Neural progenitor cell (in vitro differentiated cells): ENCODE results near the gene DMRTC2.

Source experiments
- EZH2 ChIP-seq: fragments of 200-600 bp; sonication (generic); IDR thresholded peaks from 2 replicates; pipeline ENCODE4 v1.6.1; 2017; ENCODE audit warnings: antibody characterized with exemption, mild to moderate bottlenecking, moderate library complexity
- EZH2phosphoT487 ChIP-seq: fragments of 200-600 bp; sonication (generic); IDR thresholded peaks from 2 replicates; pipeline ENCODE4 v1.6.1; 2017; ENCODE audit warnings: antibody characterized with exemption
- TF ChIP-seq, protein P1 (sequence below): fragments of 200-600 bp; sonication (generic); IDR thresholded peaks from 2 replicates; pipeline ENCODE4 v1.5.1; 2017; ENCODE audit warnings: antibody characterized with exemption, mild to moderate bottlenecking

DNA sequence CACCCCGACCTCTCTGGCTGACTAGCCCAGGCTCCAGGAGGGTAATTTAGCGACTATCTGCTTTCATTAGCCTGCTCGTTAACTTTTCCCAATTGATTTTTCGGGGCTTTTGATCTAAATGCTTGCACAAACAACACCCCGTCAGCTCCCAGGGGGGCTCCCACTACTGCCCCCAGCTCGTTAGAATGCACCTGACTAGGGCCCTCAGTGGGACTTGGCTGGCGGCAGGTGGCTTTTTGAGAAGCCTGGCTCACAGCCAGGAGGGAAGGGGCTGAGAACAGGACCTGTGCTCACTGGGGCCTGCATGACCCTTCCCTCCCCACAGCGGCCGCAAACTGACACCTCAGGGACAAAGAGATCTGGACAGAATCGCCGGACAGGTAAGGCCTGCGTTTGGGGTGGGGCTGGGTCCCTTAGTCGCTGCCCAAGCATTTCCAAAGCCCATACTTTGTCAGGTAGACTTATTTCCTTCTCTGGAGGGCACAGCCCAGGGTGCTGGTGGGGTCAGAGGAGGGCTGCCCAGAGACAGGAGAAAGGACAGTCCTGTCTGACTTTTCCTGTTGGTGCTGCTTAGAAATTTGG, 24.6 kb downstream of the DMRTC2 start:
- TF ChIP-seq, protein P1, sequence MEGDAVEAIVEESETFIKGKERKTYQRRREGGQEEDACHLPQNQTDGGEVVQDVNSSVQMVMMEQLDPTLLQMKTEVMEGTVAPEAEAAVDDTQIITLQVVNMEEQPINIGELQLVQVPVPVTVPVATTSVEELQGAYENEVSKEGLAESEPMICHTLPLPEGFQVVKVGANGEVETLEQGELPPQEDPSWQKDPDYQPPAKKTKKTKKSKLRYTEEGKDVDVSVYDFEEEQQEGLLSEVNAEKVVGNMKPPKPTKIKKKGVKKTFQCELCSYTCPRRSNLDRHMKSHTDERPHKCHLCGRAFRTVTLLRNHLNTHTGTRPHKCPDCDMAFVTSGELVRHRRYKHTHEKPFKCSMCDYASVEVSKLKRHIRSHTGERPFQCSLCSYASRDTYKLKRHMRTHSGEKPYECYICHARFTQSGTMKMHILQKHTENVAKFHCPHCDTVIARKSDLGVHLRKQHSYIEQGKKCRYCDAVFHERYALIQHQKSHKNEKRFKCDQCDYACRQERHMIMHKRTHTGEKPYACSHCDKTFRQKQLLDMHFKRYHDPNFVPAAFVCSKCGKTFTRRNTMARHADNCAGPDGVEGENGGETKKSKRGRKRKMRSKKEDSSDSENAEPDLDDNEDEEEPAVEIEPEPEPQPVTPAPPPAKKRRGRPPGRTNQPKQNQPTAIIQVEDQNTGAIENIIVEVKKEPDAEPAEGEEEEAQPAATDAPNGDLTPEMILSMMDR, result no peak
- TF ChIP-seq EZH2phosphoT487 (no peak), EZH2 (no peak)
